HEK293 (cell line): ENCODE data around the gene SLC38A8.
A peak's percentile ranks its signal among the peaks of the same experiment; 100 is the strongest.

Experiments
- CTCF ChIA-PET: fragments of 350-600 bp; formaldehyde crosslinking; extraction: SDS; loops from one replicate; lab custom pipeline; 2021; ENCODE audit warnings: antibody characterized with exemption; lab: Yijun Ruan, JAX
- POLR2A ChIA-PET: fragments of 300-600 bp; formaldehyde crosslinking; extraction: SDS; loops from one replicate; lab custom pipeline; 2020; ENCODE audit warnings: antibody characterized with exemption, inconsistent platforms; lab: Yijun Ruan, JAX
- H3K27ac ChIP-seq: fragments of 200-500 bp; sonication (Bioruptor generic); 2 replicates; pipeline ENCODE4 v1.5.1; 2014; ENCODE audit warnings: low read depth, low read length, control low read depth, inconsistent platforms; ENCODE audit errors: extremely low read depth
- H3K36me3 ChIP-seq, 2 experiments: fragments of 200-500 bp in 1 of 2; sonication (Bioruptor generic) in 1 of 2; 1 replicate in 1 of 2; 2 replicates in 1 of 2; pipeline ENCODE4 v1.5.1; 2014 to 2017; ENCODE audit warnings: inconsistent platforms in 2 of 2, low read length in 2 of 2; ENCODE audit not compliant: control insufficient read depth in 2 of 2, insufficient read depth in 1 of 2
- H3K4me1 ChIP-seq: fragments of 200-500 bp; sonication (Bioruptor generic); 2 replicates; pipeline ENCODE4 v1.5.1; 2014; ENCODE audit warnings: mild to moderate bottlenecking, low read length, inconsistent platforms; ENCODE audit not compliant: control insufficient read depth, insufficient read depth
- H3K4me3 ChIP-seq: 2 replicates; pipeline ENCODE4 v1.5.1; 2011; ENCODE audit warnings: low read depth, mild to moderate bottlenecking, control low read depth, low read length, moderate library complexity
- H3K9me3 ChIP-seq: fragments of 200-500 bp; sonication (Bioruptor generic); 2 replicates; pipeline ENCODE4 v1.5.1; 2014; ENCODE audit warnings: low read depth, low read length, inconsistent platforms; ENCODE audit not compliant: control insufficient read depth, insufficient read depth
- SP7 ChIP-seq: fragments of 450-650 bp; formaldehyde crosslinking; IDR thresholded peaks from 2 replicates; pipeline ENCODE4 v1.5.1; 2016; ENCODE audit warnings: missing biosample characterization, missing genetic modification characterization
- ZBTB20 ChIP-seq: fragments of 450-650 bp; formaldehyde crosslinking; IDR thresholded peaks from 2 replicates; pipeline ENCODE4 v1.5.1; 2016; ENCODE audit warnings: missing biosample characterization, missing genetic modification characterization
- ZEB2 ChIP-seq: fragments of 450-650 bp; formaldehyde crosslinking; IDR thresholded peaks from 2 replicates; pipeline ENCODE4 v1.5.1; 2016; ENCODE audit warnings: missing biosample characterization, missing genetic modification characterization
- ZIC2 ChIP-seq: fragments of 450-650 bp; formaldehyde crosslinking; IDR thresholded peaks from 2 replicates; pipeline ENCODE4 v1.5.1; 2016; ENCODE audit warnings: missing biosample characterization, missing genetic modification characterization
- ZNF140 ChIP-seq: fragments of 450-650 bp; formaldehyde crosslinking; IDR thresholded peaks from 2 replicates; pipeline ENCODE4 v1.5.1; 2016; ENCODE audit warnings: missing biosample characterization, missing genetic modification characterization
- ZNF202 ChIP-seq: fragments of 450-650 bp; formaldehyde crosslinking; IDR thresholded peaks from 2 replicates; pipeline ENCODE4 v1.5.1; 2016; ENCODE audit warnings: missing biosample characterization, missing genetic modification characterization, borderline replicate concordance
- ZNF223 ChIP-seq: fragments of 450-650 bp; formaldehyde crosslinking; IDR thresholded peaks from 2 replicates; pipeline ENCODE4 v1.5.1; 2016; ENCODE audit warnings: missing biosample characterization, missing genetic modification characterization
- ZNF239 ChIP-seq: fragments of 450-650 bp; formaldehyde crosslinking; IDR thresholded peaks from 2 replicates; pipeline ENCODE4 v1.5.1; 2016; ENCODE audit warnings: missing biosample characterization, missing genetic modification characterization
- ZNF26 ChIP-seq: fragments of 450-650 bp; formaldehyde crosslinking; IDR thresholded peaks from 2 replicates; pipeline ENCODE4 v1.5.1; 2016; ENCODE audit warnings: missing biosample characterization, missing genetic modification characterization
- ZNF341 ChIP-seq: fragments of 450-650 bp; formaldehyde crosslinking; IDR thresholded peaks from 2 replicates; pipeline ENCODE4; 2016; ENCODE audit warnings: low read depth, missing biosample characterization, missing genetic modification characterization
- ZNF37A ChIP-seq: fragments of 450-650 bp; IDR thresholded peaks from 2 replicates; pipeline ENCODE4 v1.5.1; 2018; ENCODE audit warnings: missing biosample characterization, missing genetic modification characterization
- ZNF433 ChIP-seq: fragments of 450-650 bp; formaldehyde crosslinking; IDR thresholded peaks from 2 replicates; pipeline ENCODE4 v1.5.1; 2016; ENCODE audit warnings: missing biosample characterization, missing genetic modification characterization, low read depth
- ZNF501 ChIP-seq: fragments of 450-650 bp; formaldehyde crosslinking; IDR thresholded peaks from 2 replicates; pipeline ENCODE4 v1.5.1; 2016; ENCODE audit warnings: missing biosample characterization, missing genetic modification characterization
- ZNF549 ChIP-seq: fragments of 450-650 bp; IDR thresholded peaks from 2 replicates; pipeline ENCODE4 v1.5.1; 2018; ENCODE audit warnings: missing biosample characterization, missing genetic modification characterization, mild to moderate bottlenecking, inconsistent platforms, moderate library complexity
- ZNF571 ChIP-seq: fragments of 450-650 bp; formaldehyde crosslinking; IDR thresholded peaks from 2 replicates; pipeline ENCODE4 v1.5.0; 2017; ENCODE audit warnings: missing biosample characterization, missing genetic modification characterization
- ZNF629 ChIP-seq: fragments of 450-650 bp; formaldehyde crosslinking; IDR thresholded peaks from 2 replicates; pipeline ENCODE4 v1.5.1; 2017; ENCODE audit warnings: missing biosample characterization, missing genetic modification characterization
- ZNF677 ChIP-seq: fragments of 450-650 bp; IDR thresholded peaks from 2 replicates; pipeline ENCODE4 v1.5.0; 2018; ENCODE audit warnings: missing biosample characterization, mild to moderate bottlenecking, missing genetic modification characterization, moderate library complexity
- ZNF776 ChIP-seq: fragments of 450-650 bp; formaldehyde crosslinking; IDR thresholded peaks from 2 replicates; pipeline ENCODE4 v1.5.0; 2017; ENCODE audit warnings: missing biosample characterization, missing genetic modification characterization, borderline replicate concordance
- TF ChIP-seq, protein P1 (sequence below): fragments of 450-650 bp; formaldehyde crosslinking; IDR thresholded peaks from 2 replicates; pipeline ENCODE4 v1.5.1; 2017; ENCODE audit warnings: missing biosample characterization, missing genetic modification characterization
- TF ChIP-seq, protein P2 (sequence below): fragments of 450-650 bp; formaldehyde crosslinking; IDR thresholded peaks from 2 replicates; pipeline ENCODE4 v1.5.1; 2017; ENCODE audit warnings: missing biosample characterization, missing genetic modification characterization
- TF ChIP-seq, protein P3 (sequence below): fragments of 450-650 bp; IDR thresholded peaks from 2 replicates; pipeline ENCODE4 v1.5.1; 2018; ENCODE audit warnings: missing biosample characterization, missing genetic modification characterization
- TF ChIP-seq, protein P4 (sequence below): fragments of 450-650 bp; formaldehyde crosslinking; IDR thresholded peaks from 2 replicates; pipeline ENCODE4 v1.5.1; 2016; ENCODE audit warnings: missing biosample characterization, missing genetic modification characterization

Gene SLC38A8

DNA sequence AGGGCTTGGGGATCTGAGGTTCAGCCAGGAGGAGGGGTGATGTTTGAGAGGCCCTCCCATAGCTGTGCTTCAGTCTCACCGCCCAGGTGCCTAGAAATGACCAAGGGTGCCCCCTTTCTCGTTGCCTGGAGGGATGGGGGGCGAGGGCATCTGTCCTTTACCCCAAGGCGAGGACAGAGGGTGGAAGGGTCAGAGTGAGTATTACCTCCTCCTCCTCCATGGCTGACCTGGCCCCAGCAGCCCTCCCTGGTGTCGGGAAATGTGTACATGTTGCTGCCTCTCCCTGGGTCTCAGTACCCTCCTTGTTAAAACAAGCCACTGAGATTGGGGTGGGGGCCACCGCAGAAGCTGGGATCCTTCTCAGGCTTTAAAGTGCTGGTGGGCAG lies 72.2 kb downstream of the SLC38A8 start (continued):
- TF ChIP-seq, protein P1, sequence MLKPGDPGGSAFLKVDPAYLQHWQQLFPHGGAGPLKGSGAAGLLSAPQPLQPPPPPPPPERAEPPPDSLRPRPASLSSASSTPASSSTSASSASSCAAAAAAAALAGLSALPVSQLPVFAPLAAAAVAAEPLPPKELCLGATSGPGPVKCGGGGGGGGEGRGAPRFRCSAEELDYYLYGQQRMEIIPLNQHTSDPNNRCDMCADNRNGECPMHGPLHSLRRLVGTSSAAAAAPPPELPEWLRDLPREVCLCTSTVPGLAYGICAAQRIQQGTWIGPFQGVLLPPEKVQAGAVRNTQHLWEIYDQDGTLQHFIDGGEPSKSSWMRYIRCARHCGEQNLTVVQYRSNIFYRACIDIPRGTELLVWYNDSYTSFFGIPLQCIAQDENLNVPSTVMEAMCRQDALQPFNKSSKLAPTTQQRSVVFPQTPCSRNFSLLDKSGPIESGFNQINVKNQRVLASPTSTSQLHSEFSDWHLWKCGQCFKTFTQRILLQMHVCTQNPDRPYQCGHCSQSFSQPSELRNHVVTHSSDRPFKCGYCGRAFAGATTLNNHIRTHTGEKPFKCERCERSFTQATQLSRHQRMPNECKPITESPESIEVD (tag by site-specific recombination): no peak
- TF ChIP-seq ZNF239 (tag by site-specific recombination) (no peak), ZNF26 (tag by site-specific recombination) (no peak), ZNF677 (tag by site-specific recombination) (no peak), ZNF549 (tag by site-specific recombination) (no peak), ZNF202 (tag by site-specific recombination) (no peak), ZNF776 (tag by site-specific recombination) (no peak), ZNF223 (tag by site-specific recombination) (no peak), ZNF37A (tag by site-specific recombination) (no peak), ZBTB20 (tag by site-specific recombination) (no peak)
- TF ChIP-seq, protein P2, sequence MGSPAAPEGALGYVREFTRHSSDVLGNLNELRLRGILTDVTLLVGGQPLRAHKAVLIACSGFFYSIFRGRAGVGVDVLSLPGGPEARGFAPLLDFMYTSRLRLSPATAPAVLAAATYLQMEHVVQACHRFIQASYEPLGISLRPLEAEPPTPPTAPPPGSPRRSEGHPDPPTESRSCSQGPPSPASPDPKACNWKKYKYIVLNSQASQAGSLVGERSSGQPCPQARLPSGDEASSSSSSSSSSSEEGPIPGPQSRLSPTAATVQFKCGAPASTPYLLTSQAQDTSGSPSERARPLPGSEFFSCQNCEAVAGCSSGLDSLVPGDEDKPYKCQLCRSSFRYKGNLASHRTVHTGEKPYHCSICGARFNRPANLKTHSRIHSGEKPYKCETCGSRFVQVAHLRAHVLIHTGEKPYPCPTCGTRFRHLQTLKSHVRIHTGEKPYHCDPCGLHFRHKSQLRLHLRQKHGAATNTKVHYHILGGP: no peak
- TF ChIP-seq, protein P3, sequence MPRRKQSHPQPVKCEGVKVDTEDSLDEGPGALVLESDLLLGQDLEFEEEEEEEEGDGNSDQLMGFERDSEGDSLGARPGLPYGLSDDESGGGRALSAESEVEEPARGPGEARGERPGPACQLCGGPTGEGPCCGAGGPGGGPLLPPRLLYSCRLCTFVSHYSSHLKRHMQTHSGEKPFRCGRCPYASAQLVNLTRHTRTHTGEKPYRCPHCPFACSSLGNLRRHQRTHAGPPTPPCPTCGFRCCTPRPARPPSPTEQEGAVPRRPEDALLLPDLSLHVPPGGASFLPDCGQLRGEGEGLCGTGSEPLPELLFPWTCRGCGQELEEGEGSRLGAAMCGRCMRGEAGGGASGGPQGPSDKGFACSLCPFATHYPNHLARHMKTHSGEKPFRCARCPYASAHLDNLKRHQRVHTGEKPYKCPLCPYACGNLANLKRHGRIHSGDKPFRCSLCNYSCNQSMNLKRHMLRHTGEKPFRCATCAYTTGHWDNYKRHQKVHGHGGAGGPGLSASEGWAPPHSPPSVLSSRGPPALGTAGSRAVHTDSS (tag by site-specific recombination): no peak

DNA sequence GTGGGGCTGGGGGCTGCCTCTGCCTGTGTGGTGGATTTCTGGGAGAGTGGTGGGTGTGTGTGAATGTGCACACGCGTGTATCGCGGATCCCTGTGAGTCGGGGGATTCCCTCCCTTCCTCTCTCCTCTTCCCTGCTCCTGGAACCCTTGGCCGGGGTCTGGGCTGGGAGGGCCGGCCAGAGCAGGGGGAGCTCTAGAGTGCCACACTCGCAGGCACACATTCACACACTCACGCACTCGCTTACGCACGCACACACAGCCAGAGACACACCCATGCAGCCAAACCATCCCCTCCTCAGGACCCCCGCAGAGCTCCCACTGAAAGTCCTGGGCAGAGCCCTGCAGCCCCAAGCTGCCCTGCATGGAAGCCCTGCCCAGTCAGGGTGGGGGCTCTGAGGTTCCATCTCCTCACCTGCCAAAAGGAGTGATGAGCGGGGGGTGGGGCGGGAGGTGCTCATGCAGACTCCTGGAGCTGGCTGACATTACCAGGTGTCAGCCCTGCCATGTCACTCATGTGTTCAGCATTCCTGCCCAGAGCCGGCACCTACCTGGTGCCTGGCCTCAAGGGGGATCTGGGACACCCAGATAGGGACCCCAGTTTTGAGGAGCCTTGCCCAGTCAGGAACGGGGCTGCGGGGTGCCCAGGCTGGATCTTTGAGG lies 72.7 kb downstream of the SLC38A8 start:
- H3K36me3 ChIP-seq: no peaks in the 10 kb centered on the region
- ChIA-PET POLR2A (interaction anchor here (1.1 kb wide), 1 partner anchor 44 kb away, joined by 3 read pairs; no protein-coding TSS in a partner anchor), CTCF (interaction anchor here (0.5 to 5.3 kb wide), 6 partner anchors 14 to 279 kb away, joined by 3 to 46 read pairs (median 3); no protein-coding TSS in a partner anchor)
- no peak overlapping the region for H3K4me3 ChIP-seq
- TF ChIP-seq ZIC2 (tag by site-specific recombination) (peak; percentile 31; the same call in 1 of the 2 replicates), ZNF433 (no peak)
- TF ChIP-seq, all 188 proteins: peak for 1
- no peaks in the 10 kb centered on the region for H3K4me1 ChIP-seq
- no peak overlapping the region for H3K27ac ChIP-seq
- H3K9me3 ChIP-seq: no peaks in the 10 kb centered on the region

- CTCF ChIA-PET: interaction anchor here (0.7 to 5.3 kb wide), 4 partner anchors 13 to 209 kb away, joined by 3 to 46 read pairs (median 4); no protein-coding TSS in a partner anchor
- POLR2A ChIA-PET: no interaction called here
- no peaks in the 10 kb centered on the region for H3K9me3 ChIP-seq
- H3K4me1 ChIP-seq: no peaks in the 10 kb centered on the region
- H3K4me3 ChIP-seq: peak overlapping the region; percentile 2
- no peaks in the 10 kb centered on the region for H3K36me3 ChIP-seq
- H3K27ac ChIP-seq: no peak overlapping the region
- TF ChIP-seq, protein P4, sequence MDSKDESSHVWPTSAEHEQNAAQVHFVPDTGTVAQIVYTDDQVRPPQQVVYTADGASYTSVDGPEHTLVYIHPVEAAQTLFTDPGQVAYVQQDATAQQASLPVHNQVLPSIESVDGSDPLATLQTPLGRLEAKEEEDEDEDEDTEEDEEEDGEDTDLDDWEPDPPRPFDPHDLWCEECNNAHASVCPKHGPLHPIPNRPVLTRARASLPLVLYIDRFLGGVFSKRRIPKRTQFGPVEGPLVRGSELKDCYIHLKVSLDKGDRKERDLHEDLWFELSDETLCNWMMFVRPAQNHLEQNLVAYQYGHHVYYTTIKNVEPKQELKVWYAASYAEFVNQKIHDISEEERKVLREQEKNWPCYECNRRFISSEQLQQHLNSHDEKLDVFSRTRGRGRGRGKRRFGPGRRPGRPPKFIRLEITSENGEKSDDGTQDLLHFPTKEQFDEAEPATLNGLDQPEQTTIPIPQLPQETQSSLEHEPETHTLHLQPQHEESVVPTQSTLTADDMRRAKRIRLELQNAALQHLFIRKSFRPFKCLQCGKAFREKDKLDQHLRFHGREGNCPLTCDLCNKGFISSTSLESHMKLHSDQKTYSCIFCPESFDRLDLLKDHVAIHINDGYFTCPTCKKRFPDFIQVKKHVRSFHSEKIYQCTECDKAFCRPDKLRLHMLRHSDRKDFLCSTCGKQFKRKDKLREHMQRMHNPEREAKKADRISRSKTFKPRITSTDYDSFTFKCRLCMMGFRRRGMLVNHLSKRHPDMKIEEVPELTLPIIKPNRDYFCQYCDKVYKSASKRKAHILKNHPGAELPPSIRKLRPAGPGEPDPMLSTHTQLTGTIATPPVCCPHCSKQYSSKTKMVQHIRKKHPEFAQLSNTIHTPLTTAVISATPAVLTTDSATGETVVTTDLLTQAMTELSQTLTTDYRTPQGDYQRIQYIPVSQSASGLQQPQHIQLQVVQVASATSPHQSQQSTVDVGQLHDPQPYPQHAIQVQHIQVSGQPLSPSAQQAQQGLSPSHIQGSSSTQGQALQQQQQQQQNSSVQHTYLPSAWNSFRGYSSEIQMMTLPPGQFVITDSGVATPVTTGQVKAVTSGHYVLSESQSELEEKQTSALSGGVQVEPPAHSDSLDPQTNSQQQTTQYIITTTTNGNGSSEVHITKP (tag by site-specific recombination): no peak
- TF ChIP-seq ZEB2 (tag by site-specific recombination) (no peak), ZNF571 (tag by site-specific recombination) (no peak), ZNF501 (tag by site-specific recombination) (no peak), SP7 (tag by site-specific recombination) (no peak), ZNF341 (tag by site-specific recombination) (no peak), ZNF629 (tag by site-specific recombination) (no peak), ZNF140 (no peak)
Measured at GRCh38 chr16:83968891-83969649, 73.5 kb downstream of the SLC38A8 start.
